ENCODE results near the gene ATF4. TPM values are rescaled to one million over a fixed set of nuclear protein-coding genes. Genes with fewer than 3 reads are reported as not detected.

The ATF4 gene
- total RNA-seq, 1 experiment from 2014 or later = 608 TPM

GRCh38 chr22:39568278-39568981, 48.1 kb downstream of the ATF4 start:
- ATAC-seq (no peak), DNase-seq (ENCODE audit: low read depth, low spot score) (no peak)
- no peak overlapping the region for H3K27ac ChIP-seq (ENCODE audit: low read depth, low read length)
- H3K36me3 ChIP-seq (ENCODE audit: control insufficient read depth in 1 of 2, insufficient read depth in 2 of 2, low read length in 2 of 2) = no peaks in the 10 kb centered on the region
- CTCF ChIA-PET = no interaction called here
- no peak overlapping the region for H3K9ac ChIP-seq (ENCODE audit: low read length)
- no peak overlapping the region for H3K4me3 ChIP-seq (replicated peaks in 1 of 2; ENCODE audit: low read depth in 1 of 2, low read length in 2 of 2)
- H2AFZ ChIP-seq (ENCODE audit: low read depth, low read length, poor library complexity, severe bottlenecking) = no peak overlapping the region
- no peaks in the 10 kb centered on the region for H3K9me2 ChIP-seq (ENCODE audit: insufficient read depth)
- H3K79me2 ChIP-seq (ENCODE audit: insufficient read depth, low read length) = no peaks in the 10 kb centered on the region
- no peak overlapping the region for H3K4me2 ChIP-seq (ENCODE audit: low read length)
- peaks cover 0 to 5% of the 10 kb centered on the region in 2 experiments; a peak in 2 of 4 replicates for H3K4me1 ChIP-seq (ENCODE audit: control insufficient read depth in 1 of 2, insufficient read depth in 2 of 2, low read length in 2 of 2)
- no peaks in the 10 kb centered on the region for H4K20me1 ChIP-seq (ENCODE audit: insufficient read depth)
- H3K9me3 ChIP-seq (ENCODE audit: control insufficient read depth in 1 of 2, insufficient read depth in 1 of 2, low read depth in 1 of 2, low read length in 2 of 2) = peaks cover 0 to 3% of the 10 kb centered on the region in 2 experiments; a peak in 1 of 4 replicates
- POLR2A ChIA-PET = no interaction called here
- no peaks in the 10 kb centered on the region for H3K27me3 ChIP-seq (ENCODE audit: insufficient read depth, low read length)
- TF ChIP-seq REST (IDR thresholded peaks at IDR 0.05; ENCODE audit: low read depth) (no peak), EZH2phosphoT487 (IDR thresholded peaks at IDR 0.05; ENCODE audit: borderline replicate concordance) (no peak), YY1 (IDR thresholded peaks at IDR 0.05; ENCODE audit: extremely low read depth, insufficient replicate concordance, low read depth, low read length) (no peak), JUND (IDR thresholded peaks at IDR 0.05) (no peak), CBX3 (IDR thresholded peaks at IDR 0.05; ENCODE audit: low read depth) (no peak), SRF (IDR thresholded peaks at IDR 0.05; ENCODE audit: low read depth) (no peak), SP1 (IDR thresholded peaks at IDR 0.05; ENCODE audit: low read depth) (no peak), MAX (IDR thresholded peaks at IDR 0.05) (no peak), ZNF274 (IDR thresholded peaks at IDR 0.05; ENCODE audit: low read depth, low read length) (no peak), ZBTB33 (IDR thresholded peaks at IDR 0.05; ENCODE audit: extremely low read depth, insufficient replicate concordance, low read length) (no peak), EGR1 (IDR thresholded peaks at IDR 0.05; ENCODE audit: low read depth) (no peak), POLR2AphosphoS5 (IDR thresholded peaks at IDR 0.05; ENCODE audit: low read depth, low read length) (no peak), CEBPB (IDR thresholded peaks at IDR 0.05; ENCODE audit: low read depth) (no peak)
- RAD21 ChIA-PET (ENCODE audit: low non-redundant PET in 1 of 2, low total read pairs in 2 of 2, uncharacterized antibody in 2 of 2, unreplicated experiment in 2 of 2) = no interaction called here
- intact Hi-C loops (cut with micrococcal nuclease) = no loop called here
- no TSS peak for BruUV-seq (replicated peaks)
